Measurements from ENCODE around the gene NAP1L4. TPM values are rescaled to one million over a fixed set of nuclear protein-coding genes. Genes with fewer than 3 reads are reported as not detected.

NAP1L4 gene
- polyA plus RNA-seq, 1 donor from 2014 or later: 89.0 TPM

- no peak overlapping the region for H3K27ac Mint-ChIP-seq
- H3K27me3 Mint-ChIP-seq: no peaks in the 10 kb centered on the region
- H3K4me3 Mint-ChIP-seq: no peak overlapping the region
- H3K9me3 Mint-ChIP-seq: no peaks in the 10 kb centered on the region
- peaks cover 7% of the 10 kb centered on the region for H3K36me3 Mint-ChIP-seq
- peaks cover 7 to 20% (median 17%) of the 10 kb centered on the region in 3 donors for H3K4me1 Mint-ChIP-seq
Observed at GRCh38 chr11:3018596-3018995, 26.5 kb upstream of the NAP1L4 start.

- no peak overlapping the region for H3K27ac Mint-ChIP-seq
- peaks cover 0 to 4% (median 3%) of the 10 kb centered on the region in 3 donors for H3K4me1 Mint-ChIP-seq
- no peak overlapping the region for H3K4me3 Mint-ChIP-seq
- peaks cover 7% of the 10 kb centered on the region for H3K36me3 Mint-ChIP-seq
- no peaks in the 10 kb centered on the region for H3K27me3 Mint-ChIP-seq
- no peaks in the 10 kb centered on the region for H3K9me3 Mint-ChIP-seq
Observed at GRCh38 chr11:3016861-3017260, 24.7 kb upstream of the NAP1L4 start.

- peaks cover 7% of the 10 kb centered on the region for H3K36me3 Mint-ChIP-seq
- no peaks in the 10 kb centered on the region for H3K9me3 Mint-ChIP-seq
- H3K27ac Mint-ChIP-seq: no peak overlapping the region
- H3K4me1 Mint-ChIP-seq: no peaks in the 10 kb centered on the region
- no peak overlapping the region for H3K4me3 Mint-ChIP-seq
- no peaks in the 10 kb centered on the region for H3K27me3 Mint-ChIP-seq
Observed at GRCh38 chr11:3015796-3016195, 23.7 kb upstream of the NAP1L4 start.

GRCh38 chr11:3014943-3015342 is 22.8 kb upstream of the NAP1L4 start:
- no peaks in the 10 kb centered on the region for H3K4me1 Mint-ChIP-seq
- peaks cover 5% of the 10 kb centered on the region for H3K36me3 Mint-ChIP-seq
- no peak overlapping the region for H3K27ac Mint-ChIP-seq
- H3K4me3 Mint-ChIP-seq: no peak overlapping the region
- H3K27me3 Mint-ChIP-seq: no peaks in the 10 kb centered on the region
- H3K9me3 Mint-ChIP-seq: no peaks in the 10 kb centered on the region

GRCh38 chr11:3014057-3014938 is 22.2 kb upstream of the NAP1L4 start:
- Mint-ChIP-seq H3K4me3 (no peak overlapping the region), H3K9me3 (no peaks in the 10 kb centered on the region), H3K27ac (peak overlapping the region in 1 of 3 donors; percentile 31), H3K4me1 (peaks cover 0 to 2% (median 0%) of the 10 kb centered on the region in 3 donors), H3K27me3 (no peaks in the 10 kb centered on the region), H3K36me3 (peaks cover 5% of the 10 kb centered on the region)

GRCh38 chr11:3011891-3012885 is 20.1 kb upstream of the NAP1L4 start:
- Mint-ChIP-seq H3K4me1 (peaks cover 0 to 2% (median 0%) of the 10 kb centered on the region in 3 donors), H3K27ac (no peak overlapping the region), H3K27me3 (no peaks in the 10 kb centered on the region), H3K9me3 (no peaks in the 10 kb centered on the region), H3K36me3 (peaks cover 2% of the 10 kb centered on the region), H3K4me3 (no peak overlapping the region)

- Mint-ChIP-seq H3K4me3 (no peak overlapping the region), H3K4me1 (peaks cover 0 to 2% (median 0%) of the 10 kb centered on the region in 3 donors), H3K9me3 (no peaks in the 10 kb centered on the region), H3K27ac (no peak overlapping the region), H3K27me3 (no peaks in the 10 kb centered on the region), H3K36me3 (peaks cover 2% of the 10 kb centered on the region)
Observed at GRCh38 chr11:3010521-3011275, 18.6 kb upstream of the NAP1L4 start.

- H3K27me3 Mint-ChIP-seq: no peaks in the 10 kb centered on the region
- H3K36me3 Mint-ChIP-seq: peaks cover 2% of the 10 kb centered on the region
- H3K27ac Mint-ChIP-seq: peak overlapping the region in 1 of 3 donors; percentile 72
- no peak overlapping the region for H3K4me3 Mint-ChIP-seq
- H3K9me3 Mint-ChIP-seq: no peaks in the 10 kb centered on the region
- H3K4me1 Mint-ChIP-seq: peaks cover 0 to 2% (median 0%) of the 10 kb centered on the region in 3 donors
Observed at GRCh38 chr11:3010004-3010403, 17.9 kb upstream of the NAP1L4 start.

- Mint-ChIP-seq H3K27ac (no peak overlapping the region), H3K4me1 (peaks cover 0 to 2% (median 0%) of the 10 kb centered on the region in 3 donors), H3K36me3 (no peaks in the 10 kb centered on the region), H3K27me3 (no peaks in the 10 kb centered on the region), H3K4me3 (no peak overlapping the region), H3K9me3 (no peaks in the 10 kb centered on the region)
Observed at GRCh38 chr11:3009481-3009880, 17.4 kb upstream of the NAP1L4 start.

- Mint-ChIP-seq H3K27me3 (no peaks in the 10 kb centered on the region), H3K36me3 (no peaks in the 10 kb centered on the region), H3K4me1 (peaks cover 0 to 2% (median 0%) of the 10 kb centered on the region in 3 donors), H3K4me3 (no peak overlapping the region), H3K9me3 (no peaks in the 10 kb centered on the region), H3K27ac (no peak overlapping the region)
Observed at GRCh38 chr11:3008746-3009336, 16.7 kb upstream of the NAP1L4 start.

GRCh38 chr11:3007404-3008010 is 15.4 kb upstream of the NAP1L4 start:
- H3K27me3 Mint-ChIP-seq: no peaks in the 10 kb centered on the region
- no peaks in the 10 kb centered on the region for H3K36me3 Mint-ChIP-seq
- H3K4me3 Mint-ChIP-seq: no peak overlapping the region
- peaks cover 0 to 2% (median 0%) of the 10 kb centered on the region in 3 donors for H3K4me1 Mint-ChIP-seq
- no peak overlapping the region for H3K27ac Mint-ChIP-seq
- H3K9me3 Mint-ChIP-seq: no peaks in the 10 kb centered on the region

GRCh38 chr11:3006505-3007260 is 14.6 kb upstream of the NAP1L4 start:
- Mint-ChIP-seq H3K27ac (no peak overlapping the region), H3K4me3 (no peak overlapping the region), H3K27me3 (no peaks in the 10 kb centered on the region)

GRCh38 chr11:3004481-3004880 is 12.4 kb upstream of the NAP1L4 start:
- H3K36me3 Mint-ChIP-seq: no peaks in the 10 kb centered on the region
- H3K9me3 Mint-ChIP-seq: no peaks in the 10 kb centered on the region
- no peaks in the 10 kb centered on the region for H3K4me1 Mint-ChIP-seq
- no peak overlapping the region for H3K4me3 Mint-ChIP-seq
- H3K27ac Mint-ChIP-seq: no peak overlapping the region
- H3K27me3 Mint-ChIP-seq: no peaks in the 10 kb centered on the region

More at GRCh38 chr11:3006505-3007260, 14.6 kb upstream of the NAP1L4 start:
- Mint-ChIP-seq H3K9me3 (no peaks in the 10 kb centered on the region), H3K36me3 (no peaks in the 10 kb centered on the region), H3K4me1 (peaks cover 0 to 2% (median 0%) of the 10 kb centered on the region in 3 donors)
